Spleen (tissue), 11 donors: ENCODE measurements around the gene CUX1. TPM values are rescaled to one million over a fixed set of nuclear protein-coding genes. Genes with fewer than 3 reads are reported as not detected.

ENCODE experiments used
- DNase-seq: peaks from one replicate; pipeline ENCODE4 v3.0.0-alpha.2; 2020
- H3K27ac ChIP-seq, 8 donors: fragments of 200-600 bp; sonication (generic) in 7 of 8; 1 replicate in 4 of 8; 2 replicates in 4 of 8; pipeline versions ENCODE4 v1.5.0 to v1.8.0; 2016 to 2021; ENCODE audit warnings: inconsistent platforms in 4 of 8, mild to moderate bottlenecking in 4 of 8, moderate library complexity in 1 of 8
- H3K27me3 ChIP-seq, 7 donors: fragments of 200-600 bp; sonication (generic) in 6 of 7; replicated peaks in 1 of 7; 1 replicate in 4 of 7; 2 replicates in 3 of 7; pipeline versions ENCODE4 v1.5.0 to v1.8.0; 2016 to 2021; ENCODE audit warnings: inconsistent platforms in 3 of 7, mild to moderate bottlenecking in 1 of 7
- H3K36me3 ChIP-seq, 6 donors: fragments of 200-600 bp; sonication (generic) in 5 of 6; 1 replicate in 4 of 6; 2 replicates in 2 of 6; pipeline versions ENCODE4 v1.5.0 to v1.8.0; 2016 to 2021; ENCODE audit warnings: inconsistent platforms in 2 of 6
- H3K4me1 ChIP-seq, 6 donors: fragments of 200-600 bp; sonication (generic) in 5 of 6; 1 replicate in 3 of 6; 2 replicates in 3 of 6; pipeline versions ENCODE4 v1.5.0 to v1.8.0; 2016 to 2021; ENCODE audit warnings: inconsistent platforms in 3 of 6
- H3K4me3 ChIP-seq, 8 donors: fragments of 200-600 bp; sonication (generic) in 7 of 8; 1 replicate in 4 of 8; 2 replicates in 4 of 8; pipeline versions ENCODE4 v1.5.0 to v1.8.0; 2016 to 2021; ENCODE audit warnings: inconsistent platforms in 4 of 8, mild to moderate bottlenecking in 4 of 8, moderate library complexity in 2 of 8
- H3K9me3 ChIP-seq, 8 donors: fragments of 200-600 bp; sonication (generic) in 7 of 8; 1 replicate in 4 of 8; 2 replicates in 4 of 8; pipeline versions ENCODE4 v1.5.0 to v1.8.0; 2016 to 2021; ENCODE audit warnings: inconsistent platforms in 4 of 8
- POLR2A ChIP-seq, 3 donors: fragments of 450-650 bp; IDR thresholded peaks; one replicate each; pipeline ENCODE4 v1.5.1; 2017; ENCODE audit warnings: antibody characterized with exemption in 3 of 3, mild to moderate bottlenecking in 1 of 3
- POLR2AphosphoS5 ChIP-seq, 3 donors: sonication (generic); formaldehyde crosslinking; IDR thresholded peaks; one replicate each; pipeline ENCODE4 v1.5.1; 2017; ENCODE audit warnings: antibody characterized with exemption in 3 of 3
- WGBS, 5 donors: extraction: QIAGEN DNeasy Blood & Tissue Kit in 3 of 5; methylation state at CpG; one replicate each; pipeline versions ENCODE4 v1.1.5 to v1.1.7; 2013 to 2018; 5-methylcytosine and 5-hydroxymethylcytosine counted together
- intact Hi-C: fragments of 100-400 bp; cut with DNase I; formaldehyde crosslinking; loops from one replicate; pipeline ENCODE4 v1.15.0; 2023; ENCODE audit warnings: low total_unique reads
- polyA plus RNA-seq, 3 donors: library from polyadenylated mRNA; stranded (reverse); fragments of 200-250 nt; gene quantifications; one replicate each; pipeline ENCODE4 v1.2.1, GENCODE V29; 2013
- total RNA-seq, 7 donors: library from RNA; depleted of rRNA in 3 of 7; stranded (reverse); fragments of >200 nt in 3 of 7; fragmentation: NEBNext Ultra II Directional in 4 of 7; extraction: Animal tissue kit (Norgen Biotek cat#: 25700) in 4 of 7; gene quantifications; one replicate each; pipeline versions ENCODE4 v1.1.0 to v1.2.1, GENCODE V29; 2016 to 2021
- TF ChIP-seq, protein P1 (sequence below), 11 experiments: fragments of 200-600 bp in 7 of 11; fragments of 450-650 bp in 4 of 11; sonication (generic) in 4 of 11; IDR thresholded peaks in 8 of 11; conservative IDR thresholded peaks in 3 of 11; 1 replicate in 7 of 11; 2 replicates in 4 of 11; pipeline versions ENCODE4 v1.4.0 to v1.8.0; 2016 to 2021; ENCODE audit warnings: antibody characterized with exemption in 11 of 11, inconsistent platforms in 4 of 11, mild to moderate bottlenecking in 1 of 11
- donor health status: healthy with polysubstance abuse.
- donor health status: DM: no; HTN: no; CAD: no; lungs with moderate emphysema.
- donor health status: DM: no; HTN: no; CAD: no.
- donor health status: Bipolar disorder and iron deficiency.
- donor health status: healthy.
- donor health status: DM: no; HTN: no; CAD: no.
- donor health status: DM: yes; HTN: yes; CAD: no.

Gene CUX1
- total and polyA plus RNA-seq, 10 donors: 9.1 to 95.8 (median 61.9) TPM

DNA sequence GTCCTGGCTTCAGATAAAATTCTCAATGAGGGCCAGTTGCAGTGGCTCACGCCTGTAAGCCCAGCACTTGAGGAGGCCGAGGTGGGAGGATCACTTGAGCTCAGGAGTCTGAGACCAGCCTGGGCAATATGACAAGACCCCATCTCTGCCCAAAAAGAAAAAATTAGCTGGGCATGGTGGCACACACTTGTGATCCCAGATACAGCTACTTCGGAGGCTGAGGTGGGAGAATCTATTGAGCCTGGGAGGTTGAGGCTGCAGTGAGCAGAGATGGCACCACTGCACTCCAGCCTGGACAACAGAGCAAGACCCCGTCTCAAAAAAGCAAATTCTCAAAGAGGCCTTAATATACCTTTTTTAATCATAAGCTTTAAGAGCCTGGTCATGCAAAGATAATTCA, 142.9 kb downstream of the CUX1 start:
- TF ChIP-seq, protein P1, sequence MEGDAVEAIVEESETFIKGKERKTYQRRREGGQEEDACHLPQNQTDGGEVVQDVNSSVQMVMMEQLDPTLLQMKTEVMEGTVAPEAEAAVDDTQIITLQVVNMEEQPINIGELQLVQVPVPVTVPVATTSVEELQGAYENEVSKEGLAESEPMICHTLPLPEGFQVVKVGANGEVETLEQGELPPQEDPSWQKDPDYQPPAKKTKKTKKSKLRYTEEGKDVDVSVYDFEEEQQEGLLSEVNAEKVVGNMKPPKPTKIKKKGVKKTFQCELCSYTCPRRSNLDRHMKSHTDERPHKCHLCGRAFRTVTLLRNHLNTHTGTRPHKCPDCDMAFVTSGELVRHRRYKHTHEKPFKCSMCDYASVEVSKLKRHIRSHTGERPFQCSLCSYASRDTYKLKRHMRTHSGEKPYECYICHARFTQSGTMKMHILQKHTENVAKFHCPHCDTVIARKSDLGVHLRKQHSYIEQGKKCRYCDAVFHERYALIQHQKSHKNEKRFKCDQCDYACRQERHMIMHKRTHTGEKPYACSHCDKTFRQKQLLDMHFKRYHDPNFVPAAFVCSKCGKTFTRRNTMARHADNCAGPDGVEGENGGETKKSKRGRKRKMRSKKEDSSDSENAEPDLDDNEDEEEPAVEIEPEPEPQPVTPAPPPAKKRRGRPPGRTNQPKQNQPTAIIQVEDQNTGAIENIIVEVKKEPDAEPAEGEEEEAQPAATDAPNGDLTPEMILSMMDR (IDR thresholded peaks at IDR 0.05 in 8 of 11, conservative IDR thresholded peaks at IDR 0.05 in 3 of 11): no peak
- TF ChIP-seq POLR2AphosphoS5 (IDR thresholded peaks at IDR 0.05): no peak
- TF ChIP-seq POLR2A (IDR thresholded peaks at IDR 0.05): no peak
- WGBS, 5 donors: 96 to 97% (median 96%) methylated on average over 4 of the region's 4 CpGs
- Histone ChIP-seq H3K4me1 (peaks cover 0 to 4% (median 2%) of the 10 kb centered on the region in 6 donors), H3K4me3 (no peak overlapping the region), H3K9me3 (no peaks in the 10 kb centered on the region), H3K27ac (no peak overlapping the region), H3K27me3 (no peaks in the 10 kb centered on the region), H3K36me3 (peaks cover 0 to 5% (median 0%) of the 10 kb centered on the region in 6 donors)
- no peak for DNase-seq
- intact Hi-C loops: no loop called here

DNA sequence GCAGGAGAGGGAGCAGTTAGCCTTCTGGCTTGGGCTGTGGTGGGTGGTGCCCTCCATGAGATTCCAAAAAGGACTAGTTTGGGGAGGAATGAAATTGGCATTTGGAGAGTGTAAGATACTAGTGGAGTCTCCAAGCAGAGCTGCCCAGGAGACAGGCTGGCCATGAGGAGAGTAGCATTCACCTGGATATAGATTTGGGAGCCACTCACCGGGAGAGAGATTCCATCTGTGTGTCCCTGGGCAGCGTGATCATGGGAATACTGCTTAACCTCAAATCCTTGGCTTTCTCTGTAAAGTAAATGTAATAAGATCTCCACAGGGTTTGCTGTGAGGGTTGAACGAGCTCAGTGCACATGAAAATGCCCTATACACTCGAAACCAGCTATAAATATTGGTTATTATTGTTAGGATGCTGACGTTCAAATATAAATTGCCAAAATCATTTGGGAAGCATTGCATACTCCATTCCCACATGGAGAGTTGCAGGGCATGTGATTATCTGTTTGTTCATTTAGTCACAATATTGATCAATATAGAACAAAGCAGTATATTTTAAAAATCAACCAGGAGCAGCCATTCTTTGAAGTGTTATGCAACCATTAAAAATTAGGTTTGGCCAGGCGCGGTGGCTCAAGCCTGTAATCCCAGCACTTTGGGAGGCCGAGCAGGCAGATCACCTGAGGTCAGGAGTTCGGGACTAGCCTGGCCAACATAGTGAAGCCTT, 143.7 kb downstream of the CUX1 start:
- Histone ChIP-seq H3K27me3 (no peaks in the 10 kb centered on the region), H3K4me1 (peaks cover 0 to 4% (median 0%) of the 10 kb centered on the region in 6 donors), H3K9me3 (no peaks in the 10 kb centered on the region), H3K27ac (no peak overlapping the region), H3K36me3 (peaks cover 0 to 5% (median 0%) of the 10 kb centered on the region in 6 donors), H3K4me3 (no peak overlapping the region)
- intact Hi-C loops: no loop called here
- TF ChIP-seq, protein P1 (IDR thresholded peaks at IDR 0.05 in 8 of 11, conservative IDR thresholded peaks at IDR 0.05 in 3 of 11): no peak
- TF ChIP-seq POLR2AphosphoS5 (IDR thresholded peaks at IDR 0.05) (no peak), POLR2A (IDR thresholded peaks at IDR 0.05) (no peak)
- no peak for DNase-seq
- 84 to 90% (median 88%) methylated on average over 9 of the region's 9 CpGs for WGBS, 5 donors

DNA sequence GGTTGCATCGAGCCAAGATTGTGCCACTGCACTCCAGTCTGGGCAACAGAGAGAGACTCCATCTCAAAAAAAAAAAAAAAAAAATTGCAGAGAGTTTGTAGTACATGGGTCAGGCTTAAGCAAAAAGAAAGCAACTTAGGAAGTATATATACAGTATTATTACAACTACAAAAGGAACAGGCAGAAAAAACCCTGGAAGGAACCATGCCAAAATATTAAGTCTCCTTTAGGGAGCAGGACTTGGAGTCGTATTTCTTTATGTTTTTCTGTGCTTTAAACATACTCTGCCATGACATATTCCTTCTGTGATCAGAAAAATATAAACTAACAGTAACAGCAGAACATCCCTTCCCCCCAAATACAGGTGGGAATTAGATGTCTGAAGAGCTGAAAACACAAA, 144.4 kb downstream of the CUX1 start:
- Histone ChIP-seq H3K4me1 (peaks cover 0 to 4% (median 0%) of the 10 kb centered on the region in 6 donors), H3K27ac (no peak overlapping the region), H3K27me3 (no peaks in the 10 kb centered on the region), H3K4me3 (no peak overlapping the region), H3K36me3 (peaks cover 0 to 5% (median 0%) of the 10 kb centered on the region in 6 donors), H3K9me3 (no peaks in the 10 kb centered on the region)
- TF ChIP-seq POLR2A (IDR thresholded peaks at IDR 0.05): no peak
- TF ChIP-seq, protein P1 (IDR thresholded peaks at IDR 0.05 in 8 of 11, conservative IDR thresholded peaks at IDR 0.05 in 3 of 11): no peak
- no peak for TF ChIP-seq POLR2AphosphoS5 (IDR thresholded peaks at IDR 0.05)
- no peak for DNase-seq
- intact Hi-C loops: no loop called here
- 84 to 91% (median 87%) methylated on average over 2 of the region's 2 CpGs for WGBS, 5 donors

GRCh38 chr7:101963693-101964092, 146.3 kb downstream of the CUX1 start:
- Histone ChIP-seq H3K27me3 (no peaks in the 10 kb centered on the region), H3K36me3 (peaks cover 0 to 5% (median 0%) of the 10 kb centered on the region in 6 donors), H3K27ac (no peak overlapping the region), H3K4me3 (no peak overlapping the region), H3K9me3 (no peaks in the 10 kb centered on the region), H3K4me1 (no peaks in the 10 kb centered on the region)
- intact Hi-C loops: no loop called here
- TF ChIP-seq, protein P1 (IDR thresholded peaks at IDR 0.05 in 8 of 11, conservative IDR thresholded peaks at IDR 0.05 in 3 of 11): no peak
- TF ChIP-seq POLR2A (IDR thresholded peaks at IDR 0.05): no peak
- TF ChIP-seq POLR2AphosphoS5 (IDR thresholded peaks at IDR 0.05): no peak
- no peak for DNase-seq
- WGBS, 5 donors: 95 to 98% (median 97%) methylated on average over 9 of the region's 9 CpGs
